Choroid plexus epithelial cell (primary cell): ENCODE results near the gene MARCHF3.

Experiments used
- DNase-seq: peaks from one replicate; pipeline ENCODE4 v3.0.0-alpha.2; 2010; ENCODE audit warnings: low read depth
- H3K4me3 ChIP-seq: 2 replicates; pipeline ENCODE4 v1.5.1; 2011; ENCODE audit warnings: low read depth, mild to moderate bottlenecking, control low read depth, low read length, moderate library complexity
- CTCF ChIP-seq: conservative IDR thresholded peaks from 2 replicates; pipeline ENCODE4 v1.5.1; 2011; ENCODE audit warnings: low read depth, mild to moderate bottlenecking, control low read depth, inconsistent platforms, low read length, moderate library complexity

MARCHF3 gene

GRCh38 chr5:126983874-126984266 is 46.5 kb downstream of the MARCHF3 start:
- no peak overlapping the region for H3K4me3 ChIP-seq
- DNase-seq, result no peak
- no peak for TF ChIP-seq CTCF

- TF ChIP-seq CTCF, result no peak
- no peak for DNase-seq
- H3K4me3 ChIP-seq, result no peak overlapping the region
Measured at GRCh38 chr5:126982926-126983873, 47.2 kb downstream of the MARCHF3 start.

- no peak for TF ChIP-seq CTCF
- no peak overlapping the region for H3K4me3 ChIP-seq
- no peak for DNase-seq
Measured at GRCh38 chr5:126982202-126982601, 48.2 kb downstream of the MARCHF3 start.

- no peak for DNase-seq
- H3K4me3 ChIP-seq, result no peak overlapping the region
- no peak for TF ChIP-seq CTCF
Measured at GRCh38 chr5:126981701-126982100, 48.7 kb downstream of the MARCHF3 start.

GRCh38 chr5:126981222-126981621 is 49.1 kb downstream of the MARCHF3 start:
- DNase-seq, result no peak
- no peak overlapping the region for H3K4me3 ChIP-seq
- TF ChIP-seq CTCF, result no peak

- no peak for DNase-seq
- no peak overlapping the region for H3K4me3 ChIP-seq
- TF ChIP-seq CTCF, result no peak
Measured at GRCh38 chr5:126978258-126978657, 52.1 kb downstream of the MARCHF3 start.
